ENCODE measurements around the gene CDK17.

The CDK17 gene

DNA sequence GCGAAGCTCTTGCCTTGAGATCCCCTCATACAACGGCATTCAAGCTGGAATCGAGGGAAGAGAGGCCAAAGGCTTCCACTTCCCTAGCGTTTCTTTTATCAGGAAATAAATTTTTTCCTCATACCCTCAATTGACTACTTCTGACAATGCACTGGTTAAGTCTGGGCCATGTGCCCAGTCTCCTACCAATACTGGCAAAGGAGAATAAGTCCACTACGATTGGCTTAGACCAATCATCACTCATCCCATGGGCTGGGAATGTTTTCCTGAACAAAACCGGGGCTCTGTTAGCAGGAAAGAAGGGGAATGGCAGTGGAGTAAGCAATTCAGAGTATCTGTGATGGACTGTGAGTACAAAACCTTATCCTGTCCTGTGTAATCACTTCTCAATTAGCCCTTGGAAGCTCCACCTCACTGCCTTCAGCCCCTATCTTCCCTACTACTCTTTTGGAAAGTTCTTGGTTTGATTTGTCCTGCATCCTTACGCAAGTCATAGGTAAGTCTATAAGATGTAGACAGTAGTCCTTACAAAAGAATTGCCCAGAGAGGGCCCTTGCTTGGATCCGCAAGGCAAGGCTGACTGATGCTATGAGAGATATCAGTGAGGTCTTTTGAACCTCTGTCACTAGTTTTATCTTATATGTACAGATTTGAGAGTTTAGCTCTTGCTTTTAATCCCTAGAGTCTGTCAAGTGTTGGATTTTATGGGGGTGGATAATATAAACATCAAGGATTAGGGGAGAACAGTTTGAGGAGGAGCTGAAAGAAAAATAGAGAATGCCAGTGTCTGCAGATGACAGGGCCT, 36.3 kb upstream of the CDK17 start:
- TF ChIP-seq POLR2AphosphoS5 (IDR thresholded peaks at IDR 0.05; ENCODE audit: low read depth, low read length) = no peak
- no peak for TF ChIP-seq SIN3A (IDR thresholded peaks at IDR 0.05; ENCODE audit: borderline replicate concordance, insufficient read depth, low read length)
- TF ChIP-seq TAF1 (IDR thresholded peaks at IDR 0.05; ENCODE audit: borderline replicate concordance, insufficient read depth, low read length) = no peak
- TF ChIP-seq FOXP2 (optimal IDR thresholded peaks at IDR 0.05; ENCODE audit: borderline replicate concordance, extremely low read depth, extremely low read length, insufficient read depth) = no peak
- TF ChIP-seq, protein P1, sequence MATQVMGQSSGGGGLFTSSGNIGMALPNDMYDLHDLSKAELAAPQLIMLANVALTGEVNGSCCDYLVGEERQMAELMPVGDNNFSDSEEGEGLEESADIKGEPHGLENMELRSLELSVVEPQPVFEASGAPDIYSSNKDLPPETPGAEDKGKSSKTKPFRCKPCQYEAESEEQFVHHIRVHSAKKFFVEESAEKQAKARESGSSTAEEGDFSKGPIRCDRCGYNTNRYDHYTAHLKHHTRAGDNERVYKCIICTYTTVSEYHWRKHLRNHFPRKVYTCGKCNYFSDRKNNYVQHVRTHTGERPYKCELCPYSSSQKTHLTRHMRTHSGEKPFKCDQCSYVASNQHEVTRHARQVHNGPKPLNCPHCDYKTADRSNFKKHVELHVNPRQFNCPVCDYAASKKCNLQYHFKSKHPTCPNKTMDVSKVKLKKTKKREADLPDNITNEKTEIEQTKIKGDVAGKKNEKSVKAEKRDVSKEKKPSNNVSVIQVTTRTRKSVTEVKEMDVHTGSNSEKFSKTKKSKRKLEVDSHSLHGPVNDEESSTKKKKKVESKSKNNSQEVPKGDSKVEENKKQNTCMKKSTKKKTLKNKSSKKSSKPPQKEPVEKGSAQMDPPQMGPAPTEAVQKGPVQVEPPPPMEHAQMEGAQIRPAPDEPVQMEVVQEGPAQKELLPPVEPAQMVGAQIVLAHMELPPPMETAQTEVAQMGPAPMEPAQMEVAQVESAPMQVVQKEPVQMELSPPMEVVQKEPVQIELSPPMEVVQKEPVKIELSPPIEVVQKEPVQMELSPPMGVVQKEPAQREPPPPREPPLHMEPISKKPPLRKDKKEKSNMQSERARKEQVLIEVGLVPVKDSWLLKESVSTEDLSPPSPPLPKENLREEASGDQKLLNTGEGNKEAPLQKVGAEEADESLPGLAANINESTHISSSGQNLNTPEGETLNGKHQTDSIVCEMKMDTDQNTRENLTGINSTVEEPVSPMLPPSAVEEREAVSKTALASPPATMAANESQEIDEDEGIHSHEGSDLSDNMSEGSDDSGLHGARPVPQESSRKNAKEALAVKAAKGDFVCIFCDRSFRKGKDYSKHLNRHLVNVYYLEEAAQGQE (IDR thresholded peaks at IDR 0.05; ENCODE audit: insufficient read depth in 1 of 2, low read depth in 2 of 2, low read length in 2 of 2) = no peak

DNA sequence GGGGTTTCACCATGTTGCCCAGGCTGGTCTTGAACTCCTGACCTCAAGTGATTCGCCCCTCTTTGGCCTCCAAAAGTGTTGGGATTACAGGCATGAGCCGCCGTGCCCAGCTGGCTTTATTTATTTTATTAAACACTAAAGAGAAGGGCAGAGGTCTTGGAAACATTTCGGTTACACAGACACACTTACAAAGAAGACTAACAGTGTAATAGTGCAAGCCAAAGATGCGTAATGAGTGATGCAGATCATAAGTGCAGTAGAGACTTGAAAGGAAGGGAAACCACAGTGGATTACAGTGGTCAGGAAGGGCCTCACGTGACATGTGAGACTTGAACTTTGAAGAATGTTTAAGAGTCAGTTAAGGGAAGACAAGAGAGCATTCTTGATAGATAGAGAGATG, 33.9 kb upstream of the CDK17 start:
- TF ChIP-seq SIN3A (IDR thresholded peaks at IDR 0.05; ENCODE audit: borderline replicate concordance, insufficient read depth, low read length) (no peak), FOXP2 (optimal IDR thresholded peaks at IDR 0.05; ENCODE audit: borderline replicate concordance, extremely low read depth, extremely low read length, insufficient read depth) (no peak), TAF1 (IDR thresholded peaks at IDR 0.05; ENCODE audit: borderline replicate concordance, insufficient read depth, low read length) (no peak), POLR2AphosphoS5 (IDR thresholded peaks at IDR 0.05; ENCODE audit: low read depth, low read length) (no peak)
- TF ChIP-seq, protein P1 (IDR thresholded peaks at IDR 0.05; ENCODE audit: insufficient read depth in 1 of 2, low read depth in 2 of 2, low read length in 2 of 2) = no peak

DNA sequence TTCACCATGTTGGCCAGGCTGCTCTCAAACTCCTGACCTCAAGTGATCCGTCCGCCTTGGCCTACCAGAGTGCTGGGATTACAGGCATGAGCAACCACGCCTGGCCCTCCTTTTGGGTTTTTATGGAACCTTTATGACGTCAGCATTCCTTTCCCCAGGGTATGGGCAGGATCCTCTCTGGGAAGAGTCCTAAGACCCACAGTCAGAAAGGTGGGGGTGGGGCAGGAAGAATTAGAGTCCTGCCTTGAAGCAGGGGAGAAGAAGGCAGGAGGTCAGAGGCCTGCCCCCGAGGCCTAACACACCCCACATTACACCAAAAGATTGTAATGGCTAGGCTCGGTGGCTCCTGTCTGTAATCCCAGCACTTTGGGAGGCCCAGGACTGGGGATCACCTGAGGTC, 30.8 kb upstream of the CDK17 start:
- TF ChIP-seq TAF1 (IDR thresholded peaks at IDR 0.05; ENCODE audit: borderline replicate concordance, insufficient read depth, low read length) = no peak
- no peak for TF ChIP-seq FOXP2 (optimal IDR thresholded peaks at IDR 0.05; ENCODE audit: borderline replicate concordance, extremely low read depth, extremely low read length, insufficient read depth)
- no peak for TF ChIP-seq SIN3A (IDR thresholded peaks at IDR 0.05; ENCODE audit: borderline replicate concordance, insufficient read depth, low read length)

DNA sequence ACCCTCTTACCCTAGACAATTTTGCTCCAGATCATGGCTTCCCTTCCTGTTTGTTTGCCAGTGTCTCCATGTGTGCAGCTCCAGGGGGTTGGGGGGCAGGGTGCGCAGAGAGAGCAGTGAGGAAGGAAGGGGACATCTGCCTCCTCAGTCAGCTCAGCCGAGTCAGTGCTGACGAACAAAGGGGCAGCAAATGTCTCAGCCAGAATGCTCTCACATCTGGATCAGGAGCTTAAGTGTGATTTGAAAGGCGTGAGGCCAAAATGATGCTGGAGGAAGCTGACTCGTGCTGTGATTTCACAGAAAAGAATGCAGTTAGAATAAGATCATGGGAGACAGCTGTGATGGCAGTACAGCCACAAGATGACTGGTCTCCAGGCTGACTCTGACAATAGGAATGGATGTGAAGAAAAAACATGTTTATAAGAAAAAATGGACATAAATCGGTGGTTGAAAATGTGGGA, 27.1 kb upstream of the CDK17 start:
- TF ChIP-seq SIN3A (IDR thresholded peaks at IDR 0.05; ENCODE audit: borderline replicate concordance, insufficient read depth, low read length) (no peak), FOXP2 (optimal IDR thresholded peaks at IDR 0.05; ENCODE audit: borderline replicate concordance, extremely low read depth, extremely low read length, insufficient read depth) (peak; percentile 94), POLR2AphosphoS5 (IDR thresholded peaks at IDR 0.05; ENCODE audit: low read depth, low read length) (peak; percentile 48; the same call in 1 of the 2 replicates), TAF1 (IDR thresholded peaks at IDR 0.05; ENCODE audit: borderline replicate concordance, insufficient read depth, low read length) (0 out of 2 replicates have a peak, but pooled peaks have one; percentile 44)
- TF ChIP-seq, protein P1 (IDR thresholded peaks at IDR 0.05; ENCODE audit: insufficient read depth in 1 of 2, low read depth in 2 of 2, low read length in 2 of 2) = peak in 1 of 2 experiments; percentile 40; a peak in 1 of 4 replicates

DNA sequence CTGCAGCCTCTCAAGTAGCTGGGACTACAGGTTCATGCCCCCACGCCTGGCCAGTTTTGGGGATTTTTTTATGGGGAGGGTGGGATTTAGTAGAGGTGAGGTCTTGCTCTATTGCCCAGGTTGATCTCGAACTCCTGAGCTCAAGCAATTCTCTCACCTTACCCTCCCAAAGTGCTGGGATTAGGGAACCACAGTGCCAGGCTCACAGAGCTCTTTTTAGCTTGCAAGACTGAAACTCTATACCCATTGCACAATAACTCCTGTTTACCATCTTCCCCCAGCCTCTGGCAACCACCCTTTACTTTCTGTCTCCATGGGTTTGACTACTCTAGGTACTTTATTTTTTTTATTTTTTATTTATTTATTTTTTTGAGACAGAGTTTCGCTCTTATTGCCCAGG, 25.7 kb upstream of the CDK17 start:
- TF ChIP-seq, protein P1 (IDR thresholded peaks at IDR 0.05; ENCODE audit: insufficient read depth in 1 of 2, low read depth in 2 of 2, low read length in 2 of 2) = no peak
- TF ChIP-seq POLR2AphosphoS5 (IDR thresholded peaks at IDR 0.05; ENCODE audit: low read depth, low read length) (no peak), FOXP2 (optimal IDR thresholded peaks at IDR 0.05; ENCODE audit: borderline replicate concordance, extremely low read depth, extremely low read length, insufficient read depth) (no peak), SIN3A (IDR thresholded peaks at IDR 0.05; ENCODE audit: borderline replicate concordance, insufficient read depth, low read length) (no peak), TAF1 (IDR thresholded peaks at IDR 0.05; ENCODE audit: borderline replicate concordance, insufficient read depth, low read length) (no peak)
